NK-92 (cell line): ENCODE measurements around the gene CYSTM1.

Experiments
- DNase-seq: peaks from one replicate; lab custom pipeline; 2025; ENCODE audit not compliant: unreplicated experiment; lab: John Stamatoyannopoulos, UW

Gene CYSTM1

GRCh38 chr5:140252470-140253126, 77.6 kb downstream of the CYSTM1 start:
- no peak for DNase-seq

- no peak for DNase-seq
Observed at GRCh38 chr5:140253985-140254384, 79.0 kb downstream of the CYSTM1 start.

DNA sequence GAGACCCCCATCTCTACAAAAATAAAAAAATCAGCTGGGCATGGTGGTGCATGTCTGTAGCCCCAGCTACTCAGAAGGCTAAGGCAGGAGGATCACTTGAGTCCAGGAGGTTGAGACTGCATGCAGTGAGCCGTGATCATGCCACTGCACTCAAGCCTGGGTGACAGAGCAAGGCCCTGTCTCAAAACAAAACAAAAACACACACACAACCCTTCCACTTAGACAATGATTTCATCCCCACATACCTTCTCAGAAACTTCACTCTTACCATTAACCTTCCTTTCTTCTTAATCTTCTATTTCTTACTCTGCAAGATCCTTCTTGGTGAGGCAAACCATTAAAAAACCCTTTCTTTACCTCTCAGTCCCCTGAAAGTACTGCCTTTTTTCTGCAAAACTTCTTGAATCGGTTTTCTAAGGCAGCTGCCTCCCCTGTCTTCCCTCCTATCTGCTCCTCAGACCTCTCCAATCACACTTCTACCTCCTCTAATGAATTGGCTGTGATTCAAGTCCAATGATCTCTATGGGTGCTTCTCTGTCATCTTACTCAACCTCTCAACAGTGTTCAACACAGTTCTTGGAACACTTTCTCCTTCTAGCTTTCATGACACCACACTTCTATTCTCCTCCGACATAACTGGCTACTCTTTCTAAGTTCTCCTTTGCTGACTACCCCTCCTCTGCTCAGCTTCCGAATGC, 80.6 kb downstream of the CYSTM1 start:
- DNase-seq, result no peak

DNA sequence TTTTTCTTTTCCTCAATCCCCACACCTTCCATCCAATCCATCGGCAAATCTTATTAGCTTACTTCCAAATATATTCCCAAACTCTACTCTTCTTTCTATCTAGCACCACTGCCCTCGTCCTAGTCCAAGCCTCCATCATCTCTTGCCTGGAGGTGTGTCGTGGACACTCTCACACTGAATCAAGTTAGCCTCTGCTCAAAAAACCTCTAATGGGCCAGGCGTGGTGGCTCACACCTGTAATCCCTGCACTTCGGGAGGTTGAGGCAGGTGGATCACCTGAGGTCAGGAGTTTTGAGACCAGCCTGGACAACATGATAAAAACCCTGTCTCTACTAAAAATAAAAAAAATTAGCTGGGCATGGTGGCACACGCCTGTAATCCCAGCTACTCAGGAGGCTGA, 81.7 kb downstream of the CYSTM1 start:
- no peak for DNase-seq

DNA sequence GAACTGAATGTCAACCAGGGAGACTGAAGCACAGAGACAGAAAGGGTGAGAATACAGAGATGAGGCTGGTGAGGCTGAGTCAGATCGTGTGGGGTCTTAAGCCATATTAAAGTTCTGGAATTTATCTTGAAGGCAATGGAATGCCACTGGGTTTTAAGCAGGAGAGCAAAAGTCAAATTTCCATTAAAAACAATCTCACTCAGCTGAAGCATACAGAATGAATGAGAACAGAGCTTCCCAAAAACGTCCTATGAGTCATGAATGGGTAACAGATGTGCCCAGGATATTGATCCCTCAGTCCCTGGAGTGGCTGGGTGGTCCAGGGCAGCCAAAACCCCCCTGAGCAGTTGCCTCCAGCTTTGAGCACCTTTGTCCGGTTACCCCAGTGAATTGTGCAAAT, 83.0 kb downstream of the CYSTM1 start:
- DNase-seq, result no peak

- no peak for DNase-seq
Observed at GRCh38 chr5:140258873-140259272, 83.9 kb downstream of the CYSTM1 start.

DNA sequence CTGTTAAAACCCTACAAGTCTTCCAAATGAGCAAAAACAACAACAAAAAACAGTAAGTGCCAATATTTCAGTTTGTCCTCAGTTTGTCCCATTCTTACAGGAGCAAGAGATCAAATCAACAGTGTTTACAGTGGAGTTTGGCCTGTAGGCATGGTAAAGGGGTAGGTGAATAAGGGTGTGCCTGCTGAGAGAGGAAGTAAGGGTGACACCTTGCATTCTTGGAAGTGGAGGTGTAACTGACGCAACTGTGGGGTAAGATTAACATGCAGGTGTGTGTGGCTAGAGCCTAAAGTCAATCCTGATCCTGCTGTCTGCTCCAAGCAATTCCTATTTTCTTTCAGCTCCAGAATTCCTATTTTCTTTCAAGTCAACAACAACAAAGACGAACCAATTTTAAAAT, 84.5 kb downstream of the CYSTM1 start:
- no peak for DNase-seq

GRCh38 chr5:140260089-140260656, 85.2 kb downstream of the CYSTM1 start:
- DNase-seq, result no peak

DNA sequence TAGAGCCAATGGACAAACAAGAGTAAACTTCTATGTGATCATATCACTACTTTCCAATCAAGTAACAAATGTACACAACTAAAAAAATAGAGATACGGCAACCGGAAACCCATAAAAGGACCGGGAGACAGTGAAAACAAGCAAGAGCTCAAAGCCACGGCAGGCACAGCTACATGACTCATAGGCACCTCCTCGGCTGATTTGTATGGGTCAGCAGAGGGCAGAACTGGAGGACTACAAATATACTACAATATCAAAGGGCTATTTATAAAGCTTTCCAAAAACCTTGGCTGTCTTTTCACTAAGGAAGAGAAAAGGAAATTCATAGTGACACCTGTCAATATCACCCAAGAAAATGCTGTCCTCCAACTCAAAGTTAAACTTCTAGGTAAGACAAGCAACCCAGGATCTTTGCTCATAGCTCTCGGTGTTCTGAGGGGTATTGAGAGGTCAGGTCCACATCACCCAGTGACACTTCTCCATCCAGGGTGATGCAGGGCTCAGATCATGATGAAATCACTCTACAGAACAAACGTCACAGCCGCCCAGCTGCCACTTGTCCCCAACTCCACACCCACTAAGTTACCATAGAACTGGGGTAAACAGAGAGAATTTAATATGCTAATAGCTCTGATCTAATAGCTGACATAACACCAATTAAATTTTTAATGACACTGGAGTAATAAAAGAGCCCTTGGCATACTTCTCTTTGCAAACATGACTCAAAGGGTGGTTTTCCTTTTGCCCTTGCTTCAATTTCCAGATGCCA, 86.6 kb downstream of the CYSTM1 start:
- no peak for DNase-seq

GRCh38 chr5:140262221-140262620, 87.2 kb downstream of the CYSTM1 start:
- no peak for DNase-seq

DNA sequence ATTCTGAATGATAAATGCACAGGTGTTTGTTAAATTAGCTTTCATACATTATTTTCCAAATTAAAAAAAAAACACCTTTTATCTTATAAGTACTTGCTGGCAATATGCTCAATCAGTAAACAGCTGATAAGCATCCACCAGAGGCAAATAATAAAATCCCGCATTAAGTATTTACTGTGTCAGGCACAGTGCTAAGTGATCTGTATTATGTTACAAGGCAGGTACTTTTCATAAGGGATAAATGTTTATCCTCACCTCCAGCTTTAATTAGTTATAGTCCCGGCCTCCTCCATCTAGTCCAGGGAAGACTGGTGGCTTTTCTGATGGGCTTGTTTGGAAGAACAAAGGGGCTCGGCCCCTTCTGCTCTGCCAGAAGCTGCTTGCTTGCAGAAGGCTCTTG, 87.9 kb downstream of the CYSTM1 start:
- DNase-seq, result no peak

- no peak for DNase-seq
Observed at GRCh38 chr5:140265845-140266244, 90.9 kb downstream of the CYSTM1 start.

DNA sequence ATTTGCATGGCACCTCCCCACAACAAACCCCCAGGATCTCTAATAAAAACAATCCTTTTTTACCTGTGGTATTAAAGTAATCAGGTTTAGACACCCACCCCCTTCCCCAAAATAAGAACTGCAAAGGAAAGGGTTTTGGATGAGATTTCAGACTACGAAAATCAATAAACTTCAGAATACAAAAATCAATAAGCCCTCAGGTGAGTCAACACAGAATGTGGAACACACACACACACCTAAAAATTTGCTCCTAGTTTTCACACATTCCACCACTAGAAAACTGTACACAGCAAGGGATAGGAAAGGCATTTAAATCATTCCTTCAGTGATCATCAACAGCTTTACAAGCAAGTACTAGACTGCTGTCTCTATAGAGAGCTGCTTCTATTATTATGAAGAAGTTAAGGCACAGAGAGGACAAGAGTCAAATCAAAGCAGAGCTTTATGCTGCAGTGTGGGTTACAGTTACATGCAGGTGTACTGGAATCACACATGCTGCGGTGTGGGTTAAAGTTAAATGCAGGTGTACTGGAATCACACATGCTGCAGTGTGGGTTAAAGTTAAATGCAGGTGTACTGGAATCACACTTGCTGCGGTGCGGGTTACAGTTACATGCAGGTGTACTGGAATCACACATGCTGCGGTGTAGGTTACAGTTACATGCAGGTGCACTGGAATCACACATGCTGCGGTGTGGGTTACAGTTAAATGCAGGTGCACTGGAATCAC, 91.6 kb downstream of the CYSTM1 start:
- no peak for DNase-seq

DNA sequence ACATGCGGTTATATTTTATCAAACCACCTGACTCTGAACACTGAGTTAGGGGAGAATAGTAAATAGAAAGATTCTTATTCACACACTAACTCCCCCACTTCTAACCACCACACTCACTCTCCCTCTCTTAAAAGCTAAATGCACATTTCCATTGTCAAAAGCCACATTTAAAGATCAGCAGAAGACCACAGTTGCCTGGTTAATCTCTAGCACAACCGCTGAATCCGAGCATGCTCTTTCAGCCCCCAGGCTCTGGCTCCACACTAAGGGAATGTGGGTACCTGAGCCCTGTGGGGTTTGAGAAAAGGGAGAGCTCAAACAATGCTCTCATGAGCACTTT, 92.2 kb downstream of the CYSTM1 start:
- no peak for DNase-seq

DNA sequence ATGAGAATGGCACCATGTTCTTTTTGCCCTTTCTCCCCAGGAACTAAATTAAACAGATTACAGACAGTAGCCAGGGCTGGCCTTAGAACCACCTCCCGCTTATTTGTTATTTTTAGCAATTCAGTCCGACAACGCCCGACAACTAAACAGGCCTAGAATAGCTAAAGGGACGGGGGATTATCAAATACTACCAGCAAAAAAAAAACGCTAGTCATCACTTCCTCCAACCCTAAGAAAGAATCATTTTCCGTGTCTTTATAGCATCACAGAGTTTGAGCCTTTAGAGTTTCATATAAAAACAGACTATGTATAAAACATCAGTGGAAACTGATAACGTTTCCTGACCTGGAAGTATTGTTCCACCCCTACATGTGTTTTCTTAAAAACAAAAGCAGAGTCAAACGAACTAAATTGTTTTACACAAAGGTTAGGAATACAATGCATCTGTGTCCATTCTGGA, 92.6 kb downstream of the CYSTM1 start:
- no peak for DNase-seq

DNA sequence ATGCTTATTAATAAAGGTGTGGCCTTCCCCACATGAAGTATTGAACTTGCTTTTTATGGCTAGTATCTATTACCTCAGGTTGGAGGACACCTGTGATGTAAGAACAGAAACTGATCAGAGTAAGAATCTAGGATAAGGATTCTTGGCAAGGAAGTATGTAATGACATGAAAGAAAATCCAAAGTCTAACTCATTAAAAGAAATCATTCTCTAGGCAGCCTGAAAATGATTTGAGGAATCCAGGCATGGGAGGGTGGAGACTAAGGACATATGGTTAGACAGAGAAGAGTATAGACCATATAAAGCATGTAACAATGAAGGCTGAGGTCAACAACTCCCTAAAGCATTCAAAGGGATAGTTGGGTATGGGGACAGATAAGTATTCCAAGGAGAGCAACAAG, 95.0 kb downstream of the CYSTM1 start:
- DNase-seq, result no peak

DNA sequence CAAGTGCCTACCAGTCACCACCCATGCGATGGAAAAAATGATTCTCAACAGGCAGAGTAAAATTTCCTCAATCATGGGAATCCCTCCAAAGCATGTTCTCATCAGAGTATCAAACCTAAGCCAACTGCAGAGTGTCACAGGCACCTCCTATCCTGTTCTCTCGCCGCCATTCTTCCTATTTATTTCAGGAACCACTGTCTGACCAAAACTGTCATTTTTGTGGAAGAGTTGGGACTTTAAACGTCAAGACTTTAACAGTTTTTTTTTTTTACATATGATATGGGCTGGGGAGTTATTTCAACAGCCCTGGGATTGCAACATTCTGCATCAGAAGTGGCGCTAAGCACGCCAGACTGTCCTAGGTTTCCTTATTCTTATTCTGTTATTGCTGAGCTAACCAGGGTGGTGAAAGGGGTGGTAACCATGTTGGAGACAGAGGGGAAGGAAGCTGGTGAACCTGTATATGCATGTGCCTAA, 98.5 kb downstream of the CYSTM1 start:
- DNase-seq, result no peak

DNA sequence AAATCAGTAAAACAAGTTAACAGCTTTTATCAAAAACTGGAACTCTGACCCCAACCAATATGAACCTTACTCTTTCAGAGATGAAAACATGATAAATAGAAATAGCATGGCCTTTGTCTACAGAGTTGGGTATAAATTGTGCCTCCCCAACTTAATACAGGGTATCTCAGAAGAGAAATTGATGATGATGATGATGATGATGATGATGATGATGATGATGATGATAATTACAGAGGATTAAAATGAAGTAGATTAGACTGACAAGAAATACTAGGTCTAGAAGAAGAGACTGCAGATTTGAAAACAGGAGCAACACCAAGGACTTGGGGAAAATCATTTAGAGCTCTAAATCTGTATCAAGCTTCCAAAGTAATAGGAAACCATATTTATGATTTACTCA, 100.8 kb downstream of the CYSTM1 start:
- DNase-seq, result no peak

DNA sequence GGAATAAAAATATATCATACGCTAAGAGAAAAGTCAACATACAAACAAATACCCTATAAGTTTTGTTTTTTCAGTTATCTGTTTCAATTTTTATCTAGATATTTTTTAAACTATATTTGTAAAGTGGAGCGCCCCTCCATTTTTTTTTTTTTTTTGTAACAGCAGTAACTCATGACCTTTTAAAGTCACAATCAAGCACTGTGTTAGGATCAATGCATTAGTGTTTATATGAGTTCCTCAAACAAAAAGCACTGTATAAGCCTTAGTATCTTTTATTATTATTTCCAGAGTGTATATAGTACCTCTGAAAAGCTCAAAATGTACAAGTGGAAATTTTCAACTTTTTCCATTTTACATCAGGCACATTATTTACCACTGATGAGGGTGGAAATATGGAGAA, 107.3 kb downstream of the CYSTM1 start:
- DNase-seq, result no peak

DNA sequence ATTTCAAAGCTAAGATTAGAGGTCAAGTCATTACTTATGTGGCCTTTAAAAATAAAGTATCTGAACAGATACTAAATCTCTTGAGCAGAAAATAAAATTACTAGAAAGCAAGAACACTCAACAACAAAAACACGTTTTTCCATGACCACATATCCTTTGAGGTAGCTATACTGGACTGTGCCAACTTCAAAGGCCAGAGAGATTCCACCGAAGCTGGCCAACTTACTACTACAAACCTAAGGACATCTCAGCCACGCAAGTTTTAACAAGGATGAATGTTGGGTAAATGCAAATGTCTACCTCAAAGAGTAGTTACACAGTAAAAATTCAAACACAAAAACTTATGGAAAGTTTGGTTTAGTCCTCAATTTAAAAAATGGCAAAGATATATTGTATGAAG, 109.0 kb downstream of the CYSTM1 start:
- no peak for DNase-seq

GRCh38 chr5:140286424-140286823, 111.4 kb downstream of the CYSTM1 start:
- no peak for DNase-seq
